ENCODE measurements around the gene HOXA1.
"Not testable (repeated sequence)": the region's sequence is repeated elsewhere in the genome, so short reads cannot be mapped to it uniquely, and the experiment has no call there.

Gene HOXA1

GRCh38 chr7:27045972-27046371 is 49.8 kb downstream of the HOXA1 start:
- DNase-seq (ENCODE audit: low read depth), result not testable (repeated sequence)

DNA sequence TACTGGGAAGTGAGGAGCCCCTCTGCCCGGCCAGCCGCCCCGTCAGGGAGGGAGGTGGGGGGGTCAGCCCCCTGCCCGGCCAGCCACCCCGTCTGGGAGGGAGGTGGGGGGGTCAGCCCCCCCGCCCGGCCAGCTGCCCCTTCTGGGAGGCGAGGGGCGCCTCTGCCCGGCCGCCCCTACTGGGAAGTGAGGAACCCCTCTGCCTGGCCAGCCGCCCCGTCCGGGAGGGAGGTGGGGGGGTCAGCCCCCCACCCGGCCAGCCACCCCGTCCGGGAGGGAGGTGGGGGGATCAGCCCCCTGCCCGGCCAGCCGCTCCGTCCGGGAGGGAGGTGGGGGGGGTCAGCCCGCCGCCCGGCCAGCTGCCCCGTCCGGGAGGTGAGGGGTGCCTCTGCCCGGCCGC is 50.7 kb downstream of the HOXA1 start:
- not testable (repeated sequence) for DNase-seq (ENCODE audit: low read depth)

Data from T-helper 22 cell (primary cell).